Stimulated activated CD4-positive, alpha-beta T cell treated with anti-CD3 and anti-CD28 coated beads, Interleukin-12 subunit alpha, Interleukin-12 subunit beta, amount 100 ng/mL, for 24 hours (primary cell): ENCODE data around the gene RIPPLY2.

Experiments used
- DNase-seq, 2 experiments: peaks; one replicate each; pipeline ENCODE4 v3.0.0-alpha.2; 2020; ENCODE audit warnings: low read depth in 2 of 2

The RIPPLY2 gene

DNA sequence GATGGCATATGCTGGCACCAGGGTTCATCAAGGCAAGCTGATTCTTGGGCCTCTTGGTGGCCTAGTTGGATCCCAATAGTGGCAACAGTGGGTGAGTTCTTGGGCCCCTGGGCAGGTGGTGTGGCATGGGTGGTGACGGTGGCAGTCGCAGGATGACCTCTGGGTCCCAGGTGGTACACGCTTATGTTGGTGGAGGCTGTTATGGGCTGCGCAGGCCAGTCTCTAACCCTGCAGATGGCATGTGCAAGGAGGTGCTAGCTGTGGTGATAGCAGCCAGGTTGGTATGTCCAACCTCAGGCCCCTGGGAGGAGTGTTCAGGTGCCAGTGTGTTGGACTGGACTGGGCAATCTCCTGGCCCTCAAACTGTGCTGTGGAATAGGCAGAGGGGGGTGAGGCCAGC, 52.5 kb downstream of the RIPPLY2 start:
- no peak for DNase-seq
